ENCODE data around the gene PLAAT5. TPM values are rescaled to one million over a fixed set of nuclear protein-coding genes. Genes with fewer than 3 reads are reported as not detected.
"Not testable (repeated sequence)": the region's sequence is repeated elsewhere in the genome, so short reads cannot be mapped to it uniquely, and the experiment has no call there.

PLAAT5 gene
- total RNA-seq, 1 experiment from 2014 or later, result not detected

DNA sequence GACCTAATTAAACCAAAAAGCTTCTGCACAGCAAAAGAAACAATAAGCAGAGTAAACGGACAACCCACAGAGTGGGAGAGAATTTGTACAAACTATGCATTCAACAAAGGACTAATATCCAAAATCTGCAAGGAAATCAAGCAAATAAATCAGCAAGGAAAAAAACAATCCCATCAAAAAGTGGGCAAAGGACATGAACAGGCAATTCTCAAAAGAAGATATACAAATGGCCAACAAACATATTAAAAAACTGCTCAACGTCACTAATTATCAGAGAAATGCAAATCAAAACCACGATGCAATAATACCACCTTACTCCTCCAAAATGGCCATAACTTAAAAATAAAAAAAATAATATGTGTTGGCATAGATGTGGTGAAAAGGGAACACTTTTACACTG is 5.2 kb downstream of the PLAAT5 start:
- DNase-seq (ENCODE audit: low read depth), result no peak

DNA sequence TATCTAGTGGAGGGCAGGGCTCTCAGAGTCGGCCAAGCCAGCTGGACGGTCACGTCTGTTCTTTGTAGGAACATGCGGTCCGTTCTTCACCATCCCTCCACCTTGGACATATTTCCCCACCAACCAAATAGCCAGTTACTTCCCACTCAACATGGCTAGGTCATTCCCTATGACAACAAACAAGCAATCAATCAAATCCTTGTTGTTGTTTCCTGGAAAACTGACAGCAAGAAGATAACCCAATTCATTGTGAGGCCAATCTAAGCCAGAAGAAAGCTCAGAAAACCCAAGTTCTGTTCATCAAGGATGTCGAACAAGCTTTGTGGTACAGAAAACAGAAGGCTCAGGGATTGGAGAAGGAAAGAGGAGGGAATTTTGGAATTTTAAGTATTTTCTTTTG is 10.9 kb downstream of the PLAAT5 start:
- no peak for DNase-seq (ENCODE audit: low read depth)

GRCh38 chr11:63478896-63479295 is 12.1 kb downstream of the PLAAT5 start:
- peak; percentile 70 for DNase-seq (ENCODE audit: low read depth)

DNA sequence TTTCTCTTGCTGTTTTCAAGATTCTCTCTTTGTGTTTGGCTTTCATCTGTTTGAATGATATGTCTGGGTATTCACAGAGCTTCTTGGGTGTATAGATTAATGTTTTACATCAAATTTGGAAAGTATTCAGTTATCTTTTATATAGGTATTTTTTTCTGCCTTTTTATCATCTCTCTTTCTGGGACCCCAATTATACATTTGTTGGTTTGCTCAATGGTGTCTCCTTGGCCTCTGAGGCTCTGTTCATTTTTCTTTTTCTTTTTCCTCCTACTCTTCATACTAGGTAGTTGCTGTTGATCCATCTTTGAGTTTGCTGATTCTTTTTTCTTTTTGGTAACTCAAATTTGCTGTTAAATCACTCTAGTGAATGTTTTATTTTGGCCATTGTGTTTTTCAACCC is 14.3 kb downstream of the PLAAT5 start:
- DNase-seq (ENCODE audit: low read depth), result no peak

GRCh38 chr11:63472372-63472771 is 18.6 kb downstream of the PLAAT5 start:
- no peak for DNase-seq (ENCODE audit: low read depth)

- DNase-seq (ENCODE audit: low read depth), result no peak
Observed at GRCh38 chr11:63470311-63470710, 20.7 kb downstream of the PLAAT5 start.

GRCh38 chr11:63462137-63462536 is 28.8 kb downstream of the PLAAT5 start:
- DNase-seq (ENCODE audit: low read depth), result no peak

GRCh38 chr11:63459586-63459985 is 31.4 kb downstream of the PLAAT5 start:
- no peak for DNase-seq (ENCODE audit: low read depth)

DNA sequence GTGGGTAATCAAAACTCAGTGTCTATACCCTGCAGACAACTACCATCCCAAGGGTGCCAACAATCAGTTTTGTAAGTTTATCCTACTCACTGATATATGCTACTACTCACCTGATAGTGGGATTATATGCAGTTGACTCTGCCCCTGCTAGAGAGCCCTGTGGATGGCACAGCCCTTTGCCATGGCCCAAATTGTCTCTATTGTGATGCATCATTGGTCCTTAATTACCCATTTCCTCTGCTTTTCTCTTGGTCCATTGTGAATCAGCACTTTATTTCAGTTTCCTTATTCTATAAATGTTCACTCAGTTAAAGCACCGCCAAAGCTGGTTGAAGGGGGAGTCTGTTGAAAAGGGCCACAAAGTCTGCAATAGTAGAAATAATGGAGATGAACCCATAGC is 42.3 kb downstream of the PLAAT5 start:
- DNase-seq (ENCODE audit: low read depth), result no peak

- DNase-seq (ENCODE audit: low read depth), result peak; percentile 55
Observed at GRCh38 chr11:63445720-63446119, 45.2 kb downstream of the PLAAT5 start.

DNA sequence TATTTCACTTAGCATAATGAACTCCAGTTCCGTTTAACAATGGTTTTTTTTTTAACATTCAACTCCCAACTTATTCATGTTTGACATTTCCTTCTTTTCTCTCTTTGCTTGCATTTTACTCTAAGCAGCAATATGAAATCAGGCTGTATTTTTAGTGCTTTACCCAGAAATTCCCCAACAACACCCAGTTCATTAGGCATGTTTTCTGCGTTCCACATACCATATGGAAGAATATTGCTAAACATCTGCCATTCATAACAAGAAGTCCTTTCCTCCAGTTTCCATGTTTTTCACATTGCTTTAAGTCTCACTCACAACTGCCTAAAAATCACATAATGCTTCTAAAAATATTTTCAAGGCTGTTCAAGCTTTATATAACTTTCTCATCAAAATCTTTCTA is 45.8 kb downstream of the PLAAT5 start:
- no peak for DNase-seq (ENCODE audit: low read depth)

- no peak for DNase-seq (ENCODE audit: low read depth)
Observed at GRCh38 chr11:63444160-63444559, 46.8 kb downstream of the PLAAT5 start.

GRCh38 chr11:63443714-63444113 is 47.3 kb downstream of the PLAAT5 start:
- DNase-seq (ENCODE audit: low read depth), result no peak

- not testable (repeated sequence) for DNase-seq (ENCODE audit: low read depth)
Observed at GRCh38 chr11:63435831-63436230, 55.1 kb downstream of the PLAAT5 start.

DNA sequence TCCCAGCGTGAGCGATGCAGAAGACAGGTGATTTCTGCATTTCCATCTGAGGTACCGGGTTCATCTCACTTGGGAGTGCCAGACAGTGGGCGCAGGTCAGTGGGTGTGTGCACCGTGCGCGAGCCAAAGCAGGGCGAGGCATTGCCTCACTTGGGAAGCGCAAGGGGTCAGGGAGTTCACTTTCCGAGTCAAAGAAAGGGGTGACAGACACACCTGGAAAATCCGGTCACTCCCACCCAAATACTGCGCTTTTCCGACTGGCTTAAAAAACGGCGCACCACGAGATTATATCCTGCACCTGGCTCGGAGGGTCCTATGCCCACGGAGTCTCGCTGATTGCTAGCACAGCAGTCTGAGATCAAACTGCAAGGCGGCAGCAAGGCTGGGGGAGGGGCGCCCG is 55.6 kb downstream of the PLAAT5 start:
- not testable (repeated sequence) for DNase-seq (ENCODE audit: low read depth)

GRCh38 chr11:63430731-63431130 is 60.2 kb downstream of the PLAAT5 start:
- not testable (repeated sequence) for DNase-seq (ENCODE audit: low read depth)

- DNase-seq (ENCODE audit: low read depth), result no peak
Observed at GRCh38 chr11:63427971-63428508, 62.9 kb downstream of the PLAAT5 start.

DNA sequence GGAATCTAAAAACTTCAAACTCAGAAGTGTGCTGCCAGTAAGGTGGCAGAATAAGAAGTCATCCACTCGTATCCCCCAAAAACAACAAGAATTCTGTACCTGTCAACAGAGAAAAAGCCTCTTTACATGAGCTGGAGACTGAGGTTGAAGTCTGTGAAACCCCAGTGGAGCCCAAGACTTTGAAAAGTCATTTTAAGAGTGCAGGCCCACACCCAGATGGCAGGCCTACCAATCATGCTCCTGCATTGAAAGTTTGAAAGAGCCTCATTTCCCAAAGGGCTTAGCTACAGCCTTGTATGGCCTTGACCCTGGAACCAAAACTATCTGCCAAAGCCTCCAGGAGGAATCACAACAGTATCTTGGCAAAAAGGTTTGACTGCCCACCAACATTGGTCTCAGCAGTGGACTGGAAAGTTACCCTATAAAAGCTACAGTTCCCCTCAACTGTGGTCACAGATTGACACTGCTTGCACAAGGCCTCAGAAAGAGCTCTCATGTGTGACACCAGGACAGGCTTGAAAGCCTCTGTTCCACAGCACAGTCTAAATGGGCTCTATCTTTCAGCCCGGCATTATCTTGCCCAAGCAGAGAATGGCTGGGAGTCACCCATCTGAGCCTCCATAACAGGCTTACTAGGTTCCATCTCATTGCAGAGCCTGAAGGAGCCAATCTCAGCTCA is 73.7 kb downstream of the PLAAT5 start:
- no peak for DNase-seq (ENCODE audit: low read depth)

Other genes starting within 250 kb of the PLAAT5 start
- not detected in 2 replicates for gene SLC22A25, start 247.6 kb downstream of the PLAAT5 start, total RNA-seq (2014; rRNA removed)
- gene SLC22A9, start 121.4 kb downstream of the PLAAT5 start, total RNA-seq (2014; rRNA removed), result not detected in 2 replicates
- gene LGALS12, start 14.9 kb upstream of the PLAAT5 start, total RNA-seq (2014; rRNA removed), result 0.51 TPM in 1 of 2 replicates, not detected in the other
- 3.5 and 7.0 TPM in 2 replicates for gene PLAAT4, start 45.6 kb upstream of the PLAAT5 start, total RNA-seq (2014; rRNA removed)
- not detected in 2 replicates for gene PLAAT2, start 72.2 kb upstream of the PLAAT5 start, total RNA-seq (2014; rRNA removed)
- gene PLAAT3, start 123.3 kb upstream of the PLAAT5 start, total RNA-seq (2014; rRNA removed), result 8.5 and 19.1 TPM in 2 replicates
- gene ATL3, start 180.2 kb upstream of the PLAAT5 start, total RNA-seq (2014; rRNA removed), result 104 and 119 TPM in 2 replicates
- 50.7 and 64.1 TPM in 2 replicates for gene RTN3, start 190.3 kb upstream of the PLAAT5 start, total RNA-seq (2014; rRNA removed)